Measurements from ENCODE around the gene ZNF554.

DNA sequence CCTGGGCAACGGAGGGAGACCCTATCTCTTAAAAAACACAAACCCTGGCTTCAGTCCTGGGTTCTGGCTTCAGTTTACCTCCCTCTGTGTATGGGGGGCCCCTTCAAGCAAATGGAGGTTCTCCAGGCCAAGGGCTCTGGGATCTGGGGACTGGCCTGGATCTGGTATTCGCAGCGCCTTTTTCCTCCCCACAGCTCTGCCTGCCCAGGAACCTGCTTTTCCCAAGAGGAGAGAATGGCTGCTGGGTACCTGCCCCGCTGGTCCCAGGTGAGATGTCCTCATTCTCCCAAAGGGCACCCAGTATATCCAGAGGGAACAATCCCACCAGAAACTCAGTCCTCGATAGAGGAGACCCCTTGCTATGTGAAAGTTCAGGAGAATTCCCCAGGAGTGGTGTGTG is 3.2 kb downstream of the ZNF554 start:
- TF ChIP-seq POLR2A (IDR thresholded peaks at IDR 0.05) = no peak
- TF ChIP-seq, protein P1, sequence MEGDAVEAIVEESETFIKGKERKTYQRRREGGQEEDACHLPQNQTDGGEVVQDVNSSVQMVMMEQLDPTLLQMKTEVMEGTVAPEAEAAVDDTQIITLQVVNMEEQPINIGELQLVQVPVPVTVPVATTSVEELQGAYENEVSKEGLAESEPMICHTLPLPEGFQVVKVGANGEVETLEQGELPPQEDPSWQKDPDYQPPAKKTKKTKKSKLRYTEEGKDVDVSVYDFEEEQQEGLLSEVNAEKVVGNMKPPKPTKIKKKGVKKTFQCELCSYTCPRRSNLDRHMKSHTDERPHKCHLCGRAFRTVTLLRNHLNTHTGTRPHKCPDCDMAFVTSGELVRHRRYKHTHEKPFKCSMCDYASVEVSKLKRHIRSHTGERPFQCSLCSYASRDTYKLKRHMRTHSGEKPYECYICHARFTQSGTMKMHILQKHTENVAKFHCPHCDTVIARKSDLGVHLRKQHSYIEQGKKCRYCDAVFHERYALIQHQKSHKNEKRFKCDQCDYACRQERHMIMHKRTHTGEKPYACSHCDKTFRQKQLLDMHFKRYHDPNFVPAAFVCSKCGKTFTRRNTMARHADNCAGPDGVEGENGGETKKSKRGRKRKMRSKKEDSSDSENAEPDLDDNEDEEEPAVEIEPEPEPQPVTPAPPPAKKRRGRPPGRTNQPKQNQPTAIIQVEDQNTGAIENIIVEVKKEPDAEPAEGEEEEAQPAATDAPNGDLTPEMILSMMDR (IDR thresholded peaks at IDR 0.05) = no peak

Measured in esophagus squamous epithelium (tissue), 4 donors.